Measurements from ENCODE around the gene PCMTD2.

DNA sequence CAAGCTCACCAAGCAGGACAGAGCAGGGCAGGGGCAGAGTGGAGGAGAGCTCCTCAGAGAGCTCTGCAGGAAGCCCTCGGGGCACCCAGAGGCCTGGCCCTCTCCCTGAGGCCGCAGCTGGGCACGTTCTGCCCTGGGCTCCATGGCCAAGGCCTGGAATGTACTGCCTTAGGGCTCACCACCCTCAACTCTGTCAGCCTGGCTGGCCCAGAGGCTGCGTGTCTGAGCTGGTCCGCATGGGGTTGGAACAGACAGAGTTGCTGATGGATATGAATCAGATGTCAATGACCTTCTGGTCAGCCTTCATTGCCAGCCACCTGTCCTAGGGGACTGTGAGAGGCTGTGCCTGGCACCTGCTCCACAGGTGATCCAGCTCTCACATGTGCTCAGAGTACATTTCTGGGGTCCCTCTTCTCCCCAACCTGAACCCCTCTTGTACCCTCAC lies 33.2 kb upstream of the PCMTD2 start:
- no peak for TF ChIP-seq EZH2 (IDR thresholded peaks at IDR 0.05; ENCODE audit: low read length, unreplicated experiment)
- TF ChIP-seq, protein P1, sequence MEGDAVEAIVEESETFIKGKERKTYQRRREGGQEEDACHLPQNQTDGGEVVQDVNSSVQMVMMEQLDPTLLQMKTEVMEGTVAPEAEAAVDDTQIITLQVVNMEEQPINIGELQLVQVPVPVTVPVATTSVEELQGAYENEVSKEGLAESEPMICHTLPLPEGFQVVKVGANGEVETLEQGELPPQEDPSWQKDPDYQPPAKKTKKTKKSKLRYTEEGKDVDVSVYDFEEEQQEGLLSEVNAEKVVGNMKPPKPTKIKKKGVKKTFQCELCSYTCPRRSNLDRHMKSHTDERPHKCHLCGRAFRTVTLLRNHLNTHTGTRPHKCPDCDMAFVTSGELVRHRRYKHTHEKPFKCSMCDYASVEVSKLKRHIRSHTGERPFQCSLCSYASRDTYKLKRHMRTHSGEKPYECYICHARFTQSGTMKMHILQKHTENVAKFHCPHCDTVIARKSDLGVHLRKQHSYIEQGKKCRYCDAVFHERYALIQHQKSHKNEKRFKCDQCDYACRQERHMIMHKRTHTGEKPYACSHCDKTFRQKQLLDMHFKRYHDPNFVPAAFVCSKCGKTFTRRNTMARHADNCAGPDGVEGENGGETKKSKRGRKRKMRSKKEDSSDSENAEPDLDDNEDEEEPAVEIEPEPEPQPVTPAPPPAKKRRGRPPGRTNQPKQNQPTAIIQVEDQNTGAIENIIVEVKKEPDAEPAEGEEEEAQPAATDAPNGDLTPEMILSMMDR (conservative IDR thresholded peaks at IDR 0.05; ENCODE audit: low read depth, low read length) = no peak
